SK-MEL-5 (cell line): ENCODE results near the gene SDK2. TPM values are rescaled to one million over a fixed set of nuclear protein-coding genes. Genes with fewer than 3 reads are reported as not detected.
"Not testable (repeated sequence)": the region's sequence is repeated elsewhere in the genome, so short reads cannot be mapped to it uniquely, and the experiment has no call there.

Experiments
- DNase-seq: peaks from one replicate; pipeline ENCODE4 v3.0.0-alpha.2; 2016; ENCODE audit warnings: low read depth, low spot score
- in situ Hi-C: cut with HindIII; loops from 2 replicates; pipeline ENCODE4 v1.10.0; 2016; ENCODE audit warnings: low sequenced_read_pairs, high pct_unique_total_duplicates, low pct_unique_long_range_greater_than_20kb
- total RNA-seq: library from RNA; depleted of rRNA; stranded (reverse); fragments of >200 nt; shearing (Covaris generic); gene quantifications from 2 replicates; pipeline ENCODE4 v1.2.3, GENCODE V29; 2014

The SDK2 gene
- total RNA-seq, 1 experiment from 2014 or later, result 1.3 TPM

DNA sequence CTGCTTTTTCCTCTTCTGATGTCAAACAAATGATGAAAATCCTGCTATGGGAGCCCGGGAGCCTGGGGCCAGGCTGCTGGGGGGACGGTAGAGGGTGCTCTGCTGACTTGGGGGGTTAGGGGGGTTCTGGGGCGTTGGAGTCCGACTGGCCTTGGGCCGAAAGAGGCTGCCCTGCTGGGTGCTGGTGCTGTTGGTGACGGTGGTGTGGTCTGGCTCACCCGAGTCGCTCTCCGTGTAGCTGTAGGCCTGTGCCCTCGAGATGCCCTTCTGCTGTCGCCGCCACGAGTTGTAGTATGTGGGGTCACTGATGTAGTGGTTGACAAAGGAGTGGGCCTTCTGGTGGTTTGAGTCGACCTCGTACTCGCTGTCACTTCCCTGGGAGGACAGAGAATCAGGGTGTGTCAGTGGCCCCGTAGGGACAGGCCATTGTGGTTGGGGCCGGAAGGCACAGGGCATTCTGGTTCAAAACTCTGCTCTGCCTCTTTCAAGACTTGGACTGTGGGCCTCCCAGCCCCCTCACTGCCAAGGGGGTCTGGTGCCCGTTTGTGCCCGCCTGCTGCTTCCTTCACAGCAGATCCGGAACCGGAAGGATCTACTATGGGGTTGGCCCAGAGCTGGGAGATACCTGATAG lies 305.6 kb downstream of the SDK2 start:
- no peak for DNase-seq
- in situ Hi-C loops, result no loop called here

- no peak for DNase-seq
- in situ Hi-C loops, result no loop called here
These were observed 306.2 kb downstream of the SDK2 start for GRCh38 chr17:73338050-73338521.

- no peak for DNase-seq
- in situ Hi-C loops, result no loop called here
These were observed 306.9 kb downstream of the SDK2 start for GRCh38 chr17:73337330-73337710.

DNA sequence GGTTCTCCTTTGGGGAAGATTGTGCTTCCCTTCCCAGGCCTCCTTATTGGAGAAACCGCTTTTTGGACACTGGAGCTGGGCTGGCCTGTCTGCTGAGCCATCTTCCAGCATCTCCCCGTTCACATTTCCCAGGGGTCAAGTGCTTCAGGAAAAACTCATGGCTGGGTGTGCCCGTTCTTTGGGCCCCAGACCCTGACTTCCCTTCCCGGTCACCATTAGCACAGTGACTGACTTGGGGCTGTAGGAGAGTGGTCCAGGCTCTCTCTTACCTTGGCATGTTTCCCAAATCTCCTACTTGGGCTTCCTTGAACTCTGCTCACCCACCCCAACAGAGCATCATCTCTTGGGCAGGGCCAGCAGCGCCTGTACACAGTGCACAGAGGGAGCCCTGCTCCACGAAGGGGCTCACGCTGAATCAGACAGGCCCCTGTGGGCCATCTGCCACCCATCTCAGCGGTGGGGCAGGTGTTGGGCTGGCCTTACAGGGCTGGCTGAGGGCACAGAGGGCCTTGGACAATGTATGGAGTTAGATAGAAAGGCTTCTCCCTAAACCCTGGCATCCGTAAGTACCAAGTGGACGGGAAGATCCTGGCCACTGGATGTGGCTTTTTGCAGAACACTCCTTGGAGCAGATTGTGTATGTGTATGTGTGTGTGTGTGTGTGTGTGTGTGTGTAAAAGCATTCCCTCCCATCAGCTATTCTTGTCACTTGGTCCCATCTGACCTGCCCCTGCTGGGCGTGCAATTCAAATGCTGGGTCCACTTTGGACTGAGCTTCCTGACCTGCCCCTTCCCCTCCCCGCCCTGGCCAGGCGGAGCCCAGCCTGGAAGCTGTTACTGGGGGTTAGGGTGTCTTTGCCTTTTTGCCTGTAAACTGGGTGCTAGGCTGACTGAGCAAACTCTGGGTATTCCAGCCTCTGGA lies 307.6 kb downstream of the SDK2 start:
- no peak for DNase-seq
- in situ Hi-C loops, result no loop called here

- in situ Hi-C loops, result no loop called here
- DNase-seq, result no peak
These were observed 308.4 kb downstream of the SDK2 start for GRCh38 chr17:73335591-73336407.

- in situ Hi-C loops, result no loop called here
These were observed 309.3 kb downstream of the SDK2 start for GRCh38 chr17:73334771-73335513.

DNA sequence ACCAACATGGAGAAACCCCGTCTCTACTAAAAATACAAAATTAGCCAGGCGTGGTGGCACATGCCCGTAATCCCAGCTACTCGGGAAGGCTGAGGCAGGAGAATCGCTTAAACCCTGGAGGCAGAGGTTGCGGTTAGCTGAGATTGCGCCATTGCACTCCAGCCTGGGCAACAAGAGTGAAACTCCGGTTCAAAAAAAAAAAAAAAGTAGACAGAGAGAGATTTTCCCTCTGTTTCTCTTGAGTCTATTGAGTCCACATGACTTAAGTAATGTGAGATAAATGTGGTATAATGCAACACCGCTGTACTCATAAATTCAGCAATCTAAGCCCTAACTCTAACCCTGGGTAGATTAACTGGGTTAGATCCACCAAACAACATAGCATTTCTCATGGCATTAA lies 310.8 kb downstream of the SDK2 start:
- in situ Hi-C loops, result not testable (repeated sequence)
- peak; percentile 74 for DNase-seq

More at GRCh38 chr17:73334771-73335513, 309.3 kb downstream of the SDK2 start:
- no peak for DNase-seq

GRCh38 chr17:73331060-73331459 lies 313.2 kb downstream of the SDK2 start:
- no peak for DNase-seq
- in situ Hi-C loops, result no loop called here

GRCh38 chr17:73327676-73328075 lies 316.6 kb downstream of the SDK2 start:
- no peak for DNase-seq
- in situ Hi-C loops, result no loop called here

- in situ Hi-C loops, result no loop called here
- no peak for DNase-seq
These were observed 318.8 kb downstream of the SDK2 start for GRCh38 chr17:73325527-73325842.

DNA sequence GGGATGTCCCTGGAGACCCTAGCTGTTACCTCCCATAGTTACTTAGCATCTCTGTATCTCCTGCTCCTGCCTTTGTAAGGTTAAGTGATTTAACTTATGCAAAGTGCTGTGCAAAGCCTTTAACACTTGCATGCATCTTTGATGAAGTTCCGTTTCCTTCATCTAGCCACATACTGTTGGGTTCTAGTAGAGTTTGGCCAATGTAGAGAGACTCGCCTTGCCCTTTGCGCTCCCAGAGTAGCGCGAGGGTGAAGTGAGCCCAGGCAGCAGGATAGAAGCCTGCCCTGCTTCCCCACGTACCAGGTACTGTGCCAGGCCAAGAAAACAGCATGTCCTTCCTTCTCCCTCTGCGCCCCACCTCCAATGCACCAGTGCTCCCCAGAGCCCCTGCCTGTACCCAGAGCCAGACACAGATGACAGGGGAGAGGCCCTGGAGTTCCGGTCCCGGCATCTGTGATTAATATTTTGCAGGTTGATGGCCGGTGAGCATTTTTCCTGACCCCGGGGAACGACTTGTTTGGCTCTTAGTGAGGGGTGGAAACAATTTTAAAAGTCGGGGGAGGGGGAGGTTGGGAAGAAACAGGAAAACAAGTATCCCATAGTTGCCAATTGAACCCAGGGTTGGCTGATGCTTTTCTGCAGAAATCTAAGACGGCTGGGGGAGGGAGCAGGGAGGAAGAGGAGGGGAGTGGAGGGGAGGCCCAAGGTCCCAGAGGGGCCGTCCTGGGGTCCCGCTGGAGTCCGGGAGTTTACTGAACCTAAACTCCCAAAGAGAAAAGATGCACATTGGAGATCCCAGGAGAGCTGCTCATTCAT lies 319.3 kb downstream of the SDK2 start:
- in situ Hi-C loops, result no loop called here
- DNase-seq, result no peak

DNA sequence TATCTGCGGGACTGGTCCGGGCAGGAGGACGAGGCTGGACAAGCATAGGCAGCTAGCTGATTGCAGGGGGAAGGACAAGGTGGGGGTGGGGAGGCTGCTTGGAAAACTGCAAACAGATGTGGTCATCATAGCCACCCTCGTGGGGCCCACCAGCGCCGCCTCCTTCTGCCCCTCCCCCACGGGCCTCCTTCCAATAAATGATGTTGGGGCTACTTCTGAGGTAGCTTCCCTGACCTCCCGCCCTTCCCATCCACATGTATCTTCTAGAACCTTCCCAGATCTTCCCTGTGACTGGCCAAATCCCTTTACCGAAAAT lies 320.1 kb downstream of the SDK2 start:
- in situ Hi-C loops, result no loop called here
- no peak for DNase-seq

- DNase-seq, result no peak
- in situ Hi-C loops, result no loop called here
These were observed 320.7 kb downstream of the SDK2 start for GRCh38 chr17:73323409-73324159.

GRCh38 chr17:73320601-73321264 lies 323.5 kb downstream of the SDK2 start:
- in situ Hi-C loops, result no loop called here
- no peak for DNase-seq

- in situ Hi-C loops, result no loop called here
These were observed 324.5 kb downstream of the SDK2 start for GRCh38 chr17:73319766-73320165.

DNA sequence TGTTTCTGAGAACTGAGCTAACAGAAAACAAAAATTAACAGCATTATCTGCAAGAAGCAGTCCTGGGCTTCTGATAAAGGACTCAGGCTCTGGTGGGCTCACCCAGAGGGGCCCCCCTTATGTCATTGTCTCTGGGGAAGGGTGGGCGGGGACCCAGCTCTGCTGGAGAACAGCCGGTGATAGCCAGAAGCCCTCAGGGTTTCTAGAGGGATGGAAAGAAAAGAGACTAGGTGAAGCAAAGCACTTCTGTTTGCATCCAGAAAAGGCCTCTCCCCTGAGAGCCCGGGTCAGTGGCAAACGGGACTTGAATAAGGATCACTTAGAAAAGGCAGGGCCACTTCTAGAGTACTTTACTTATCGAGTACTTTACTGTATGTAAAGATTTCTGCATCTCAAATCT lies 325.4 kb downstream of the SDK2 start:
- in situ Hi-C loops, result no loop called here
- no peak for DNase-seq

More at GRCh38 chr17:73319766-73320165, 324.5 kb downstream of the SDK2 start:
- no peak for DNase-seq
